Measurements from ENCODE around the gene CCDC107.

Gene CCDC107

GRCh38 chr9:35616681-35617459 is 41.2 kb upstream of the CCDC107 start:
- TF ChIP-seq CTCF (IDR thresholded peaks at IDR 0.05; ENCODE audit: extremely low read depth, missing control alignments) = no peak
- peak; percentile 84 for DNase-seq (ENCODE audit: low spot score)

- DNase-seq (ENCODE audit: low spot score) = no peak
- TF ChIP-seq CTCF (IDR thresholded peaks at IDR 0.05; ENCODE audit: extremely low read depth, missing control alignments) = no peak
Observed at GRCh38 chr9:35617548-35617947, 40.5 kb upstream of the CCDC107 start.

GRCh38 chr9:35618325-35618727 is 39.8 kb upstream of the CCDC107 start, which contains the start of gene CD72:
CD72 (minus strand) TSS chr9:35618413; CDS start chr9:35618303, 110 bp downstream.
- no peak for TF ChIP-seq CTCF (IDR thresholded peaks at IDR 0.05; ENCODE audit: extremely low read depth, missing control alignments)
- DNase-seq (ENCODE audit: low spot score) = peak; percentile 59

GRCh38 chr9:35618854-35619799 is 39.0 kb upstream of the CCDC107 start:
- peak; percentile 72 for DNase-seq (ENCODE audit: low spot score)
- no peak for TF ChIP-seq CTCF (IDR thresholded peaks at IDR 0.05; ENCODE audit: extremely low read depth, missing control alignments)

GRCh38 chr9:35619800-35620158 is 38.3 kb upstream of the CCDC107 start:
- TF ChIP-seq CTCF (IDR thresholded peaks at IDR 0.05; ENCODE audit: extremely low read depth, missing control alignments) = no peak
- no peak for DNase-seq (ENCODE audit: low spot score)

GRCh38 chr9:35627575-35627974 is 30.5 kb upstream of the CCDC107 start:
- TF ChIP-seq CTCF (IDR thresholded peaks at IDR 0.05; ENCODE audit: extremely low read depth, missing control alignments) = no peak
- DNase-seq (ENCODE audit: low spot score) = no peak
